Brain microvascular endothelial cell (primary cell): ENCODE data around the gene SOWAHD.

ENCODE experiments used
- DNase-seq: peaks from one replicate; pipeline ENCODE4 v3.0.0-alpha.2; 2020
- H3K27ac ChIP-seq: fragments of 250-450 bp; sonication (Bioruptor Pico); 2 replicates; pipeline ENCODE4 v1.5.1; 2020; ENCODE audit warnings: mild to moderate bottlenecking, moderate library complexity
- H3K27me3 ChIP-seq: fragments of 250-450 bp; sonication (Bioruptor Pico); replicated peaks from 2 replicates; pipeline ENCODE4 v1.5.1; 2020; ENCODE audit warnings: mild to moderate bottlenecking
- H3K36me3 ChIP-seq: fragments of 250-450 bp; sonication (Bioruptor Pico); replicated peaks from 2 replicates; pipeline ENCODE4 v1.5.1; 2020; ENCODE audit warnings: mild to moderate bottlenecking
- H3K4me3 ChIP-seq: 2 replicates; pipeline ENCODE4 v1.5.1; 2011; ENCODE audit warnings: low read depth, mild to moderate bottlenecking, control low read depth, low read length, moderate library complexity
- in situ Hi-C: cut with HindIII; loops from 2 replicates; pipeline ENCODE4 v1.10.0; 2017; ENCODE audit warnings: low sequenced_read_pairs, low pct_ligation_motif_present
- TF ChIP-seq, protein P1 (sequence below): IDR thresholded peaks from 2 replicates; pipeline ENCODE4 v1.5.1; 2011; ENCODE audit warnings: low read depth, mild to moderate bottlenecking, moderate library complexity, low read length, control low read depth, inconsistent platforms; ENCODE audit errors: missing control alignments

The SOWAHD gene

DNA sequence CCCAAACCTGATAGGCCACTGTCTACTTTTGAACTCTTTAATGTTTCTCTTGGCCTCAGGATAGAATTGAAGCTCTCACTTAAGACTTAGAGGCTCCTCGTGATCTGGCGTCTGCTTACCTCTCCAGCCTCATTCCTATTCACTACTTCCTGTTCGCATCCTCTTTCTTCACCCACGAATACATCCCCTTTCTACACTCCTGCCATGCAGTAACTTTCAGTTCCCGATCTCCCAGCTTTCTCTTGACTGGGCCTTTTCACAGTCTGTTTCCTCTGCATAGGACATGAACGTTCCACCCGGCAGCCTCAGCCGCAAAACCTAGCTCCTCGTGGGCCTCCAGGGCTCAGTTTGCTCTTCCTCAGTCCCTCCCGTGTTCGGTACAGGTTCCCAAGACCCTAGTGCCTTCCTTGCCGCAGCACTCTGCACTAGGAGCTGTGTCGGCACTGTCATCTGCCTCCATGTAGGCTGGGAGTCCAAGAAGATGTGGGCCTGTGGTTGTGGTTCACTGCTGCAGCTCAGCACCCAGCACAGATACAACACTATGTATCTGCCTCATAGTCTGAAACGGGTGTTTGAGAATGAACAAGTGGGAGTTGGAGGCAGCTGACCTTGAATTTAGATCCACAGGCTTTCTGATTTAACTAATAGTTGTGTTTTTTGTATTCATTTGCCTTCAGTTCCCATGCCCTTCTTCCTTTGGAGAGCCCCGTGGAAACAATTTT lies 17.3 kb downstream of the SOWAHD start:
- DNase-seq: no peak
- no peaks in the 10 kb centered on the region for H3K36me3 ChIP-seq
- no peak overlapping the region for H3K4me3 ChIP-seq
- H3K27ac ChIP-seq: no peak overlapping the region
- in situ Hi-C loops: no loop called here
- TF ChIP-seq, protein P1, sequence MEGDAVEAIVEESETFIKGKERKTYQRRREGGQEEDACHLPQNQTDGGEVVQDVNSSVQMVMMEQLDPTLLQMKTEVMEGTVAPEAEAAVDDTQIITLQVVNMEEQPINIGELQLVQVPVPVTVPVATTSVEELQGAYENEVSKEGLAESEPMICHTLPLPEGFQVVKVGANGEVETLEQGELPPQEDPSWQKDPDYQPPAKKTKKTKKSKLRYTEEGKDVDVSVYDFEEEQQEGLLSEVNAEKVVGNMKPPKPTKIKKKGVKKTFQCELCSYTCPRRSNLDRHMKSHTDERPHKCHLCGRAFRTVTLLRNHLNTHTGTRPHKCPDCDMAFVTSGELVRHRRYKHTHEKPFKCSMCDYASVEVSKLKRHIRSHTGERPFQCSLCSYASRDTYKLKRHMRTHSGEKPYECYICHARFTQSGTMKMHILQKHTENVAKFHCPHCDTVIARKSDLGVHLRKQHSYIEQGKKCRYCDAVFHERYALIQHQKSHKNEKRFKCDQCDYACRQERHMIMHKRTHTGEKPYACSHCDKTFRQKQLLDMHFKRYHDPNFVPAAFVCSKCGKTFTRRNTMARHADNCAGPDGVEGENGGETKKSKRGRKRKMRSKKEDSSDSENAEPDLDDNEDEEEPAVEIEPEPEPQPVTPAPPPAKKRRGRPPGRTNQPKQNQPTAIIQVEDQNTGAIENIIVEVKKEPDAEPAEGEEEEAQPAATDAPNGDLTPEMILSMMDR: no peak
- no peaks in the 10 kb centered on the region for H3K27me3 ChIP-seq

GRCh38 chrX:119778829-119779228 lies 20.4 kb downstream of the SOWAHD start:
- TF ChIP-seq, protein P1: no peak
- H3K4me3 ChIP-seq: no peak overlapping the region
- H3K27ac ChIP-seq: no peak overlapping the region
- peaks cover 3% of the 10 kb centered on the region for H3K36me3 ChIP-seq
- no peak for DNase-seq
- in situ Hi-C loops: no loop called here
- no peaks in the 10 kb centered on the region for H3K27me3 ChIP-seq

GRCh38 chrX:119783026-119783425 lies 24.6 kb downstream of the SOWAHD start:
- H3K36me3 ChIP-seq: peaks cover 19% of the 10 kb centered on the region
- no peak overlapping the region for H3K27ac ChIP-seq
- H3K27me3 ChIP-seq: no peaks in the 10 kb centered on the region
- in situ Hi-C loops: no loop called here
- H3K4me3 ChIP-seq: no peak overlapping the region
- no peak for DNase-seq
- TF ChIP-seq, protein P1: no peak

- no peak for DNase-seq
- peaks cover 38% of the 10 kb centered on the region for H3K36me3 ChIP-seq
- no peak overlapping the region for H3K4me3 ChIP-seq
- no peaks in the 10 kb centered on the region for H3K27me3 ChIP-seq
- in situ Hi-C loops: no loop called here
- TF ChIP-seq, protein P1: peak; percentile 69
- H3K27ac ChIP-seq: no peak overlapping the region
Observed at GRCh38 chrX:119784747-119785446, 26.5 kb downstream of the SOWAHD start.

DNA sequence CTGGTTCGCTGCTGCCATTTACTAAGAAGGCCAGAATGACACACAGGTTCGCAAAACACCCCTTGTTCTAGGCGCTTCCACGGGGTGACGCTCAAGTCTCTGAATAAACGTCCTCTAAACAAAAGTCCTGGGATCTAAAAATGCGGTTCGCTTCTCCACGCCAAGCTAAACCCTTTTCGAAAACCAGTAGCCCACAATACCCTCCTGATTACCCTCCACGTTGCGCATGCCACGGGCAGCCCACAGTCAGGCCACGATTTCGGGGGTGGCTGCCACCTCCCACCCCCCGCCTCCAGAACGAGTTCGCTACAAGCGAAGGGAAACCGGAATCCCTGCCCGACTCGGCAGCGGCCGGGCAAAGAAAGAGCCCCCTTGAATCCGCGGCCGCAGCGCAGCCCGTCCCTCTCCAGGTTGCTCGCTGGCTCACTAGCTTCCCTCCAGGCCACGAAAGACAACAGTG lies 32.6 kb downstream of the SOWAHD start:
- Histone ChIP-seq H3K36me3 (peaks cover 33% of the 10 kb centered on the region), H3K27ac (peak overlapping the region; percentile 97), H3K27me3 (no peaks in the 10 kb centered on the region), H3K4me3 (peak overlapping the region; percentile 83)
- peak; percentile 16 for DNase-seq
- in situ Hi-C loops: no loop called here
- TF ChIP-seq, protein P1: no peak
